HG03135 (cell line): ENCODE measurements around the gene PPIL3.

Experiments used
- ATAC-seq: cut with Tn5 transposase; IDR thresholded peaks from one replicate; pipeline ENCODE4 v1.9.1; 2021; ENCODE audit warnings: mild to moderate bottlenecking, moderate library complexity; ENCODE audit not compliant: unreplicated experiment

PPIL3 gene

GRCh38 chr2:200861617-200862155 is 27.2 kb downstream of the PPIL3 start:
- ATAC-seq, result no peak

GRCh38 chr2:200860092-200860795 is 28.6 kb downstream of the PPIL3 start:
- no peak for ATAC-seq

GRCh38 chr2:200856806-200857205 is 32.1 kb downstream of the PPIL3 start:
- no peak for ATAC-seq

- ATAC-seq, result no peak
Observed at GRCh38 chr2:200852605-200853004, 36.3 kb downstream of the PPIL3 start.

GRCh38 chr2:200851398-200852248 is 37.3 kb downstream of the PPIL3 start:
- no peak for ATAC-seq

- ATAC-seq, result no peak
Observed at GRCh38 chr2:200850512-200851256, 38.2 kb downstream of the PPIL3 start.

DNA sequence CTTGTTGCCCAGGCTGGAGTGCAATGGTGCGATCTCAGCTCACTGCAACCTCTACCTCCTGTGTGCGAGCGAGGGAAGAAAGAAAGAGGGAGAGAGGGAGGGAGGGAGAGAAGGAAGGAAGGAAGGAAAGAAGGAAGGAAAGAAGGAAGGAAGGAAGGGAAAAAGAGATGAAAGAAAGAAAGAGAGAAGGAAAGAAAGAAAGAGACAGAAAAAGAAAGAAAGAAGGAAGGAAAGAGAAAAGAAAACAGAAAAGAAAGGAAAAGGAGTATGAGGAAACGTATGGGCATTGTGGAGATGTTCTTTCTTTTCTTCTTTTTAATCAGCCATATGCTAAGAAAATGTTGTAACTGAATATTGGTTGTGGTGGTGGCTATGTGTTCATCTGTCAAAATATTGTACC is 40.9 kb downstream of the PPIL3 start:
- no peak for ATAC-seq

DNA sequence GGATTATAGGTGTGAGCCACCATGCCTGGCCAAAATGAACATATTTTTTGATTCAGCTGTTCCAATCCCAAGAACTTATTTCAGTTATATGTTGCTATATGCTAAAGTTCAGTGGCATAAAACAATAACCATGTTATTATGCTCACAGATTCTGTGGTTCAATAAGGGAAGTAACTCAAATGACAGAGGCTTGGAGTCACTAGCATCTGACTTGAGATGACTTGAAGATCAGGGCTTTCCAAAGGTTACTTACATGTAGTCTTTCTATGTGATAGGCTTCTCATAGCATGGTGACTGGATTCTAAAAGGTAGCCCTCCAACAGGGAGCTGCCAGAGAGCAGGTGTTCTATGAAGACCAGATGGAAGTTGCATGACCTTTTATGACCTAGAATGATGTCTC is 41.6 kb downstream of the PPIL3 start:
- ATAC-seq, result no peak

- no peak for ATAC-seq
Observed at GRCh38 chr2:200845669-200846325, 43.1 kb downstream of the PPIL3 start.

DNA sequence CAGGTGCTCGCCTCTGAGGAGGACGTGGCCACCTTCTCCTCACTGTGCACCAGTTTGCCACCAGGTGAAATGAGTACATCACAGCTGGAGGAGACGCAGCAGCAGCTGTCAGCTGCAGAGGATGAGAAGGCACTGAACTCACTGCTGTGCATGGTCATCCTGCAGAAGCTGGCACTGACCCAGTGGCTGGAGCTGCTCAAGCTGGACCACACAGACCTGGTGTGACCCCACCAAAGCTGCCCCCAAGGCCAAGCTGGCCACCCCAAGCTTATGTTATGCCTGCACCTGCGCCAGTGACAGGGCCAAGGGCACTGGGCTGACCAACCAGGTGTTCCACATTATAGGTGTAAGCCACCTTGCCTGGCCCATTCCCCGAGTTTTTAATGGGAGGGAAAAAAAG is 43.7 kb downstream of the PPIL3 start:
- no peak for ATAC-seq

- ATAC-seq, result no peak
Observed at GRCh38 chr2:200843993-200844948, 44.6 kb downstream of the PPIL3 start.

GRCh38 chr2:200839513-200839912 is 49.4 kb downstream of the PPIL3 start:
- ATAC-seq, result no peak

GRCh38 chr2:200834701-200835100 is 54.2 kb downstream of the PPIL3 start:
- ATAC-seq, result no peak

GRCh38 chr2:200829258-200829655 is 59.6 kb downstream of the PPIL3 start:
- ATAC-seq, result no peak

DNA sequence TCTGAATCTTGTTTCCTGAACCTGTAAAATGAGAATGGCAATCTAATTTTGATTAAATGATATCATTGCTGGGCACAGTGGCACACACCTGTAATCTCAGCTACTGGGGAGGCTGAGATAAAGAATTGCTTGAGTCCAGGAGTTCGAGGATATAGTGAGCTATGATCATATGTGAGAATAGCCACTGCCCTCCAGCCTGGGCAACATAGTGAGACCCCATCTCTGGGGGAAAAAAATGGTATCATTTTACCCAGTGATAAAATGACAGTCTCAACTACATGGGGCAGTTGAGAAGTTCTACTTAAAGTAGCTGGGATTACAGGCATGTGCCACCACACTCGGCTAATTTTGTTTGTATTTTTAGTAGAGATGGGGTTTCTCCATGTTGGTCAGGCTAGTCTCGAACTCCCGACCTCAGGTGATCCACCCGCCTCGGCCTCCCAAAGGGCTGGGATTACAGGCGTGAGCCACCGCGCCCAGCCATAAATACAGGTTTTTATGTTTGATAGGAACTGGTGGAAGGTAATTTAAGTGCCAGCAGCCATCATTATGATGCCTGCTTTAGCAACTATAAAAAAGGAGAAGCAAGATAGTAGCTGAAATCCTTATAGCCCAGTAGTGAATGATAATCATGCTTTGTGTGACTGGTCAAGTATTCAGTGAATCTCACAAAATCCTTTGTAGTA is 60.2 kb downstream of the PPIL3 start:
- ATAC-seq, result no peak

DNA sequence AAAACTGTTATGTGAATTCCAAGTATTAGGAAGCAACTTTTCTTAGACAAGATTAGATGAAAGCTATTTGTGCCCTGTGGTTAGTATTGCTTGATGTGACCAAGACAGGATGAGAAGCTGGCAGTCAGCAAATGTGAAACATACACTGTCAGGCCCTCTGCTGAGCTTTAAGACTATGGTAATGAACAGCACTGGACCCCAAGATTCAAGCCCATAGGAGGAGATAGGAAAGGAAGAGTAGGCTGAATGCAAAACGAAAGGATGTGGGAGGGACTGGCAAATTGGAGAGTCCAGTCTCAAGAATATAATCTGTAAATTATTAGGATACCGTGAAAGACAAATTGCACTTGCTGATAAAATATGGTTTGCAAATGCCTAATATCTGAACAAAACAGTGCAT is 60.8 kb downstream of the PPIL3 start:
- no peak for ATAC-seq

GRCh38 chr2:200821686-200822245 is 67.1 kb downstream of the PPIL3 start:
- no peak for ATAC-seq
